HepG2 (cell line): ENCODE results near the gene MIB1. TPM values are rescaled to one million over a fixed set of nuclear protein-coding genes. Genes with fewer than 3 reads are reported as not detected.

Source experiments
- CCAR2 ChIP-seq: fragments of 200-400 bp; formaldehyde crosslinking; optimal IDR thresholded peaks from 2 replicates; pipeline ENCODE3; 2018; ENCODE audit warnings: low read depth, mild to moderate bottlenecking, low read length, moderate library complexity
- ELF1 ChIP-seq: sonication (generic); formaldehyde crosslinking; IDR thresholded peaks from 2 replicates; pipeline ENCODE4 v1.4.0; 2020; ENCODE audit warnings: missing genetic modification reagents
- ISL2 ChIP-seq: sonication (generic); formaldehyde crosslinking; IDR thresholded peaks from 2 replicates; pipeline ENCODE4 v1.5.0; 2020; ENCODE audit warnings: missing genetic modification reagents
- KMT2B ChIP-seq: IDR thresholded peaks from 2 replicates; pipeline ENCODE4 v1.6.1; 2016; ENCODE audit warnings: missing genetic modification reagents, missing compliant biosample characterization
- MYC ChIP-seq: sonication (generic); formaldehyde crosslinking; IDR thresholded peaks from 2 replicates; pipeline ENCODE4 v1.9.0; 2021; ENCODE audit warnings: missing genetic modification reagents, borderline replicate concordance
- MZF1 ChIP-seq: sonication (generic); formaldehyde crosslinking; IDR thresholded peaks from 2 replicates; pipeline ENCODE4 v1.8.1; 2023; ENCODE audit warnings: mild to moderate bottlenecking, missing genetic modification reagents, borderline replicate concordance
- NFATC3 ChIP-seq: sonication (generic); formaldehyde crosslinking; IDR thresholded peaks from 2 replicates; pipeline ENCODE4 v1.5.1; 2020; ENCODE audit warnings: mild to moderate bottlenecking, missing genetic modification reagents
- PAXIP1 ChIP-seq: sonication (generic); formaldehyde crosslinking; conservative IDR thresholded peaks from 2 replicates; pipeline ENCODE4 v1.4.0; 2020; ENCODE audit warnings: mild to moderate bottlenecking, missing genetic modification reagents, moderate library complexity
- SP4 ChIP-seq: sonication (generic); formaldehyde crosslinking; IDR thresholded peaks from 2 replicates; pipeline ENCODE4 v1.8.1; 2023; ENCODE audit warnings: mild to moderate bottlenecking, missing genetic modification reagents
- SUZ12 ChIP-seq: fragments of 150-350 bp; IDR thresholded peaks from 2 replicates; pipeline ENCODE4 v1.6.1; 2014; ENCODE audit warnings: low read depth, low read length
- TRAFD1 ChIP-seq: sonication (generic); formaldehyde crosslinking; IDR thresholded peaks from 2 replicates; pipeline ENCODE4 v1.5.1; 2020; ENCODE audit warnings: missing genetic modification reagents, mild to moderate bottlenecking, borderline replicate concordance
- ZFP82 ChIP-seq: sonication (generic); formaldehyde crosslinking; IDR thresholded peaks from 2 replicates; pipeline ENCODE4 v1.5.1; 2020; ENCODE audit warnings: mild to moderate bottlenecking, missing genetic modification reagents, borderline replicate concordance
- ZNF136 ChIP-seq: sonication (generic); formaldehyde crosslinking; IDR thresholded peaks from 2 replicates; pipeline ENCODE4 v1.8.1; 2022; ENCODE audit warnings: low read depth, mild to moderate bottlenecking, moderate library complexity, missing genetic modification reagents
- ZNF275 ChIP-seq: sonication (generic); formaldehyde crosslinking; IDR thresholded peaks from 2 replicates; pipeline ENCODE4 v1.8.0; 2022; ENCODE audit warnings: missing genetic modification reagents, mild to moderate bottlenecking, inconsistent platforms, borderline replicate concordance
- ZNF296 ChIP-seq: sonication (generic); formaldehyde crosslinking; conservative IDR thresholded peaks from 2 replicates; pipeline ENCODE4 v1.5.0; 2020; ENCODE audit warnings: mild to moderate bottlenecking, missing genetic modification reagents
- ZNF337 ChIP-seq: sonication (generic); formaldehyde crosslinking; IDR thresholded peaks from 2 replicates; pipeline ENCODE4 v1.5.1; 2020; ENCODE audit warnings: missing genetic modification reagents, low read depth, mild to moderate bottlenecking, borderline replicate concordance
- ZNF451 ChIP-seq: sonication (generic); formaldehyde crosslinking; IDR thresholded peaks from 2 replicates; pipeline ENCODE4 v1.5.0; 2020; ENCODE audit warnings: mild to moderate bottlenecking, missing genetic modification reagents
- ZNF616 ChIP-seq: sonication (generic); formaldehyde crosslinking; IDR thresholded peaks from 2 replicates; pipeline ENCODE4 v1.5.0; 2020; ENCODE audit warnings: low read depth, mild to moderate bottlenecking, missing genetic modification reagents
- ZNF788 ChIP-seq: sonication (generic); formaldehyde crosslinking; IDR thresholded peaks from 2 replicates; pipeline ENCODE4 v1.5.0; 2020; ENCODE audit warnings: mild to moderate bottlenecking, missing genetic modification reagents, borderline replicate concordance
- ZNF891 ChIP-seq: sonication (generic); formaldehyde crosslinking; IDR thresholded peaks from 2 replicates; pipeline ENCODE4 v1.5.0; 2020; ENCODE audit warnings: mild to moderate bottlenecking, missing genetic modification reagents
- polyA plus RNA-seq, 8 experiments: library from polyadenylated mRNA; depleted of rRNA in 3 of 8; stranded (reverse) in 7 of 8; unstranded in 1 of 8; fragments of >200 nt; fragmentation: Illumina TruSeq in 4 of 8; extraction: Trizol in 4 of 8; gene quantifications; 2 replicates each; pipeline versions ENCODE4 v1.2.1 to v1.2.3, GENCODE V29; 2011 to 2016; ENCODE audit warnings: low read depth in 4 of 8, missing spikeins in 1 of 8, mixed read lengths in 1 of 8; ENCODE audit not compliant: insufficient read depth in 1 of 8
- total RNA-seq, 5 experiments: library from RNA; depleted of rRNA; stranded (reverse); fragments of >200 nt; fragmentation: Illumina TruSeq; extraction: Trizol; gene quantifications; 2 replicates each; pipeline ENCODE4 v1.2.3, GENCODE V29; 2016; ENCODE audit warnings: low read depth in 1 of 5
- TF ChIP-seq, protein P1 (sequence below): sonication (generic); formaldehyde crosslinking; IDR thresholded peaks from 2 replicates; pipeline ENCODE4 v1.4.0; 2020; ENCODE audit warnings: missing genetic modification reagents

The MIB1 gene
- total and polyA plus RNA-seq, 2 of the 13 experiments (the other 11 are each of a cell fraction or from before 2014, with no cell fraction given), result 12.0 to 47.0 TPM

- peak; percentile 41; the same call in 1 of the 2 replicates for TF ChIP-seq ZNF788 (CRISPR knock-in tag)
- TF ChIP-seq ELF1, result peak; percentile 69
- TF ChIP-seq ZNF296 (CRISPR knock-in tag), result no peak
- TF ChIP-seq NFATC3 (CRISPR knock-in tag), result peak; percentile 80; the same call in 1 of the 2 replicates
- peak; percentile 57; the same call in 1 of the 2 replicates for TF ChIP-seq ZNF275 (CRISPR knock-in tag)
- TF ChIP-seq ZFP82 (CRISPR knock-in tag), result no peak
- peak; percentile 67 for TF ChIP-seq ISL2 (CRISPR knock-in tag)
- TF ChIP-seq ZNF136 (CRISPR knock-in tag), result no peak
- no peak for TF ChIP-seq CCAR2
- TF ChIP-seq, protein P1, sequence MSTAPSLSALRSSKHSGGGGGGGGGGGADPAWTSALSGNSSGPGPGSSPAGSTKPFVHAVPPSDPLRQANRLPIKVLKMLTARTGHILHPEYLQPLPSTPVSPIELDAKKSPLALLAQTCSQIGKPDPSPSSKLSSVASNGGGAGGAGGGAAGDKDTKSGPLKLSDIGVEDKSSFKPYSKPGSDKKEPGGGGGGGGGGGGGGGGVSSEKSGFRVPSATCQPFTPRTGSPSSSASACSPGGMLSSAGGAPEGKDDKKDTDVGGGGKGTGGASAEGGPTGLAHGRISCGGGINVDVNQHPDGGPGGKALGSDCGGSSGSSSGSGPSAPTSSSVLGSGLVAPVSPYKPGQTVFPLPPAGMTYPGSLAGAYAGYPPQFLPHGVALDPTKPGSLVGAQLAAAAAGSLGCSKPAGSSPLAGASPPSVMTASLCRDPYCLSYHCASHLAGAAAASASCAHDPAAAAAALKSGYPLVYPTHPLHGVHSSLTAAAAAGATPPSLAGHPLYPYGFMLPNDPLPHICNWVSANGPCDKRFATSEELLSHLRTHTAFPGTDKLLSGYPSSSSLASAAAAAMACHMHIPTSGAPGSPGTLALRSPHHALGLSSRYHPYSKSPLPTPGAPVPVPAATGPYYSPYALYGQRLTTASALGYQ (CRISPR knock-in tag), result no peak
- TF ChIP-seq TRAFD1 (CRISPR knock-in tag), result no peak
- peak; percentile 76; the same call in 1 of the 2 replicates for TF ChIP-seq ZNF616 (CRISPR knock-in tag)
- peak; percentile 89 for TF ChIP-seq SP4 (CRISPR knock-in tag)
- no peak for TF ChIP-seq SUZ12
- TF ChIP-seq PAXIP1, result no peak; the same call in 1 of the 2 replicates
- TF ChIP-seq ZNF891 (CRISPR knock-in tag), result 0 out of 2 replicates have a peak, but pooled peaks have one; percentile 43
- peak; percentile 76; the same call in 1 of the 2 replicates for TF ChIP-seq ZNF451 (CRISPR knock-in tag)
- peak; percentile 60; the same call in 1 of the 2 replicates for TF ChIP-seq MYC
- TF ChIP-seq ZNF337, result no peak
- 0 out of 2 replicates have a peak, but pooled peaks have one; percentile 52 for TF ChIP-seq MZF1 (CRISPR knock-in tag)
- TF ChIP-seq KMT2B (CRISPR knock-in tag), result peak; percentile 66; the same call in 1 of the 2 replicates
Observed at GRCh38 chr18:21704603-21705364, 35.8 kb upstream of the MIB1 start, which contains the start of gene ABHD3 (continued).
